SK-N-SH treated with all-trans-retinoic acid at 6 μM for 48 hours (cell line): ENCODE measurements around the gene AOPEP.

ENCODE experiments used
- ATAC-seq: fragments of 200-7000 bp; cut with Tn5 transposase; 3 replicates; pipeline ENCODE4 v1.9.1; 2020; ENCODE audit warnings: mild to moderate bottlenecking, moderate library complexity
- BACH2 ChIP-seq: fragments of 250-450 bp; sonication (Bioruptor Pico); IDR thresholded peaks from 2 replicates; pipeline ENCODE4 v1.9.0; 2021; ENCODE audit warnings: mild to moderate bottlenecking, borderline replicate concordance
- CREB5 ChIP-seq: fragments of 250-450 bp; sonication (Bioruptor Pico); IDR thresholded peaks from 2 replicates; pipeline ENCODE4 v1.5.1; 2020; ENCODE audit warnings: low read depth, mild to moderate bottlenecking, moderate library complexity
- CSDC2 ChIP-seq: fragments of 250-450 bp; sonication (Bioruptor Pico); IDR thresholded peaks from 2 replicates; pipeline ENCODE4 v1.5.0; 2020; ENCODE audit warnings: mild to moderate bottlenecking, moderate library complexity
- ESRRG ChIP-seq: fragments of 250-450 bp; sonication (Bioruptor Pico); IDR thresholded peaks from 2 replicates; pipeline ENCODE4 v1.6.1; 2021; ENCODE audit warnings: mild to moderate bottlenecking
- GLIS3 ChIP-seq: fragments of 250-450 bp; sonication (Bioruptor Pico); IDR thresholded peaks from 2 replicates; pipeline ENCODE4 v1.5.0; 2020; ENCODE audit warnings: mild to moderate bottlenecking, moderate library complexity
- ISL1 ChIP-seq: fragments of 250-450 bp; sonication (Bioruptor Pico); IDR thresholded peaks from 2 replicates; pipeline ENCODE4 v2.1.2; 2022; ENCODE audit warnings: mild to moderate bottlenecking, moderate library complexity
- OSR1 ChIP-seq: fragments of 250-450 bp; sonication (Bioruptor Pico); IDR thresholded peaks from 2 replicates; pipeline ENCODE4 v1.8.0; 2022; ENCODE audit warnings: moderate library complexity, mild to moderate bottlenecking, inconsistent platforms
- PATZ1 ChIP-seq: fragments of 250-450 bp; sonication (Bioruptor Pico); IDR thresholded peaks from 2 replicates; pipeline ENCODE4 v1.8.0; 2020; ENCODE audit warnings: mild to moderate bottlenecking, moderate library complexity, borderline replicate concordance
- PPARA ChIP-seq: fragments of 250-450 bp; sonication (Bioruptor Pico); IDR thresholded peaks from 2 replicates; pipeline ENCODE4 v1.5.0; 2020; ENCODE audit warnings: mild to moderate bottlenecking, borderline replicate concordance
- RARB ChIP-seq: fragments of 250-450 bp; sonication (Bioruptor Pico); IDR thresholded peaks from 2 replicates; pipeline ENCODE4 v1.8.0; 2021; ENCODE audit warnings: mild to moderate bottlenecking, moderate library complexity
- SNAI2 ChIP-seq: fragments of 250-450 bp; sonication (Bioruptor Pico); IDR thresholded peaks from 2 replicates; pipeline ENCODE4 v1.5.0; 2020; ENCODE audit warnings: mild to moderate bottlenecking, moderate library complexity
- TCF4 ChIP-seq: fragments of 250-450 bp; sonication (Bioruptor Pico); IDR thresholded peaks from 2 replicates; pipeline ENCODE4 v1.8.0; 2021; ENCODE audit warnings: mild to moderate bottlenecking, moderate library complexity, borderline replicate concordance
- TOX ChIP-seq: fragments of 250-450 bp; sonication (Bioruptor Pico); IDR thresholded peaks from 2 replicates; pipeline ENCODE4 v1.8.0; 2021; ENCODE audit warnings: mild to moderate bottlenecking, moderate library complexity, borderline replicate concordance
- TSHZ2 ChIP-seq: fragments of 250-450 bp; sonication (Bioruptor Pico); IDR thresholded peaks from 2 replicates; pipeline ENCODE4 v1.5.0; 2020; ENCODE audit warnings: mild to moderate bottlenecking, moderate library complexity
- ZC3H10 ChIP-seq: fragments of 250-450 bp; sonication (Bioruptor Pico); IDR thresholded peaks from 2 replicates; pipeline ENCODE4 v1.5.1; 2021; ENCODE audit warnings: mild to moderate bottlenecking, moderate library complexity
- ZFP30 ChIP-seq: fragments of 450-650 bp; formaldehyde crosslinking; IDR thresholded peaks from 2 replicates; pipeline ENCODE4 v1.5.0; 2022; ENCODE audit warnings: mild to moderate bottlenecking, moderate library complexity
- ZNF565 ChIP-seq: fragments of 450-650 bp; formaldehyde crosslinking; conservative IDR thresholded peaks from 2 replicates; pipeline ENCODE4 v1.5.0; 2020; ENCODE audit warnings: low read depth, mild to moderate bottlenecking, moderate library complexity
- ZNF70 ChIP-seq: fragments of 450-650 bp; formaldehyde crosslinking; IDR thresholded peaks from 2 replicates; pipeline ENCODE4 v1.5.0; 2020; ENCODE audit warnings: mild to moderate bottlenecking, moderate library complexity
- ZNF8 ChIP-seq: fragments of 450-650 bp; formaldehyde crosslinking; IDR thresholded peaks from 2 replicates; pipeline ENCODE4 v1.5.0; 2020; ENCODE audit warnings: mild to moderate bottlenecking, moderate library complexity

Gene AOPEP

GRCh38 chr9:94993160-94993820 is 266.8 kb downstream of the AOPEP start (continued):
- TF ChIP-seq CREB5 (CRISPR knock-in tag) (no peak), ZFP30 (no peak), CSDC2 (CRISPR knock-in tag) (no peak), OSR1 (CRISPR knock-in tag) (no peak), BACH2 (CRISPR knock-in tag) (no peak)

GRCh38 chr9:94993821-94994165 is 267.3 kb downstream of the AOPEP start:
- no peak for ATAC-seq

GRCh38 chr9:94995048-94995693 is 268.7 kb downstream of the AOPEP start:
- no peak for ATAC-seq
- TF ChIP-seq TSHZ2 (CRISPR knock-in tag) (no peak), ZFP30 (no peak)

More at GRCh38 chr9:94993821-94994165, 267.3 kb downstream of the AOPEP start:
- TF ChIP-seq BACH2 (CRISPR knock-in tag) = no peak
- TF ChIP-seq TCF4 (CRISPR knock-in tag) = no peak
- no peak for TF ChIP-seq ZNF8 (CRISPR knock-in tag)
- no peak for TF ChIP-seq OSR1 (CRISPR knock-in tag)
- no peak for TF ChIP-seq CREB5 (CRISPR knock-in tag)
- TF ChIP-seq, all 23 proteins: peak for 0

GRCh38 chr9:94996641-94997040 is 270.1 kb downstream of the AOPEP start:
- ATAC-seq = no peak
- no peak for TF ChIP-seq CREB5 (CRISPR knock-in tag)
- no peak for TF ChIP-seq RARB (CRISPR knock-in tag)
- no peak for TF ChIP-seq ISL1
- no peak for TF ChIP-seq SNAI2
- TF ChIP-seq TCF4 (CRISPR knock-in tag) = no peak
- TF ChIP-seq PATZ1 (CRISPR knock-in tag) = no peak
- TF ChIP-seq ZFP30 = no peak
- no peak for TF ChIP-seq TOX (CRISPR knock-in tag)

- no peak for ATAC-seq
- TF ChIP-seq ZNF70 (CRISPR knock-in tag) = no peak
- TF ChIP-seq ZNF565 (CRISPR knock-in tag) = no peak
- no peak for TF ChIP-seq PATZ1 (CRISPR knock-in tag)
- TF ChIP-seq ESRRG (CRISPR knock-in tag) = no peak
- TF ChIP-seq ZC3H10 (CRISPR knock-in tag) = no peak
- no peak for TF ChIP-seq GLIS3 (CRISPR knock-in tag)
- no peak for TF ChIP-seq ISL1
- TF ChIP-seq CSDC2 (CRISPR knock-in tag) = no peak
- no peak for TF ChIP-seq PPARA (CRISPR knock-in tag)
- TF ChIP-seq TSHZ2 (CRISPR knock-in tag) = no peak
Measured at GRCh38 chr9:94997727-94998126, 271.2 kb downstream of the AOPEP start.
